Psoas muscle (tissue), 8 donors: ENCODE data around the gene ABHD17A. TPM values are rescaled to one million over a fixed set of nuclear protein-coding genes. Genes with fewer than 3 reads are reported as not detected.

Source experiments
- ATAC-seq, 4 donors: fragments of 200-7000 bp; cut with Tn5 transposase; one replicate each; pipeline ENCODE4 v1.9.1; 2020; ENCODE audit warnings: moderate library complexity in 3 of 4, mild to moderate bottlenecking in 2 of 4
- DNase-seq, 2 donors: peaks; one replicate each; pipeline ENCODE4 v3.0.0-alpha.2; 2020
- H3K27ac ChIP-seq: fragments of 200-600 bp; one replicate; pipeline ENCODE4 v1.8.0; 2022
- H3K27me3 ChIP-seq, 3 donors: fragments of 200-600 bp in 1 of 3; one replicate each; pipeline versions ENCODE4 v1.6.1 to v1.8.0; 2013 to 2022; ENCODE audit warnings: low read length in 2 of 3, mild to moderate bottlenecking in 2 of 3, moderate library complexity in 1 of 3; ENCODE audit not compliant: insufficient read depth in 3 of 3
- H3K36me3 ChIP-seq, 2 donors: fragments of 200-600 bp in 1 of 2; one replicate each; pipeline versions ENCODE4 v1.6.1 to v1.8.0; 2013 to 2022; ENCODE audit warnings: low read depth in 1 of 2, mild to moderate bottlenecking in 1 of 2, moderate library complexity in 1 of 2; ENCODE audit not compliant: insufficient read depth in 1 of 2
- H3K4me1 ChIP-seq: fragments of 200-600 bp; one replicate; pipeline ENCODE4 v1.8.0; 2022
- H3K4me3 ChIP-seq: fragments of 200-600 bp; one replicate; pipeline ENCODE4 v1.8.0; 2022; ENCODE audit warnings: mild to moderate bottlenecking
- H3K9me3 ChIP-seq: fragments of 200-600 bp; one replicate; pipeline ENCODE4 v1.8.0; 2022
- CTCF ChIP-seq: fragments of 200-600 bp; IDR thresholded peaks from one replicate; pipeline ENCODE4 v1.8.0; 2022; ENCODE audit warnings: antibody characterized with exemption
- WGBS, 3 donors: extraction: QIAGEN DNeasy Blood & Tissue Kit; methylation state at CpG; one replicate each; pipeline versions ENCODE4 v1.1.6 to v1.1.7; 2013; 5-methylcytosine and 5-hydroxymethylcytosine counted together
- intact Hi-C, 2 donors: fragments of 100-400 bp; cut with DNase I; formaldehyde crosslinking; loops; one replicate each; pipeline versions ENCODE4 v1.11.0 to v1.14.2; 2022
- polyA plus RNA-seq, 3 donors: library from polyadenylated mRNA; stranded (reverse); fragments of 200-250 nt; gene quantifications; one replicate each; pipeline ENCODE4 v1.2.3, GENCODE V29; 2013
- total RNA-seq, 4 donors: library from RNA; stranded (reverse); fragmentation: NEBNext Ultra II Directional in 2 of 4; extraction: Animal tissue kit (Norgen Biotek cat#: 25700) in 2 of 4; gene quantifications; one replicate each; pipeline versions ENCODE4 v1.2.1 to v1.2.4, GENCODE V29; 2021 to 2023
- donor health status: healthy with polysubstance abuse.
- donor health status: DM: no; HTN: no; CAD: no; lungs with moderate emphysema.
- donor health status: Bipolar disorder and iron deficiency.
- donor health status: healthy.
- donor health status: DM: yes; HTN: yes; CAD: no.
- donor health status: DM: no; HTN: no; CAD: no.
- donor health status: DM: no; HTN: no; CAD: no.
- donor health status: DM: yes; HTN: yes; CAD: no.

Gene ABHD17A
- total and polyA plus RNA-seq, 7 donors: 35.5 to 58.9 (median 44.8) TPM

GRCh38 chr19:1917926-1918325 lies 32.6 kb upstream of the ABHD17A start:
- H3K36me3 ChIP-seq: peaks cover 0 to 51% of the 10 kb centered on the region in 2 donors
- H3K4me1 ChIP-seq: no peaks in the 10 kb centered on the region
- DNase-seq (no peak), ATAC-seq (no peak)
- no peak for TF ChIP-seq CTCF
- intact Hi-C loops: no loop called here
- WGBS, 3 donors: 92 to 95% (median 95%) methylated on average over 20 to 25 of the region's 25 CpGs
- no peaks in the 10 kb centered on the region for H3K27me3 ChIP-seq
- no peak overlapping the region for H3K27ac ChIP-seq
- no peak overlapping the region for H3K4me3 ChIP-seq
- no peaks in the 10 kb centered on the region for H3K9me3 ChIP-seq

- H3K4me3 ChIP-seq: no peak overlapping the region
- no peaks in the 10 kb centered on the region for H3K9me3 ChIP-seq
- intact Hi-C loops: no loop called here
- H3K27me3 ChIP-seq: no peaks in the 10 kb centered on the region
- 87 to 92% (median 89%) methylated on average over 17 of the region's 17 CpGs for WGBS, 3 donors
- H3K36me3 ChIP-seq: peaks cover 0 to 51% of the 10 kb centered on the region in 2 donors
- no peak for DNase-seq
- H3K4me1 ChIP-seq: no peaks in the 10 kb centered on the region
- no peak for TF ChIP-seq CTCF
- no peak overlapping the region for H3K27ac ChIP-seq
- no peak for ATAC-seq
These were observed 31.9 kb upstream of the ABHD17A start for GRCh38 chr19:1917146-1917545.

- no peak overlapping the region for H3K4me3 ChIP-seq
- H3K27me3 ChIP-seq: no peaks in the 10 kb centered on the region
- 91 to 93% (median 92%) methylated on average over 19 to 23 of the region's 23 CpGs for WGBS, 3 donors
- H3K36me3 ChIP-seq: peaks cover 0 to 40% of the 10 kb centered on the region in 2 donors
- ATAC-seq (no peak), DNase-seq (no peak)
- H3K4me1 ChIP-seq: peaks cover under 1% of the 10 kb centered on the region
- intact Hi-C loops: no loop called here
- H3K27ac ChIP-seq: no peak overlapping the region
- no peaks in the 10 kb centered on the region for H3K9me3 ChIP-seq
- TF ChIP-seq CTCF: no peak
These were observed 29.6 kb upstream of the ABHD17A start for GRCh38 chr19:1914826-1915341.

GRCh38 chr19:1913781-1914577 lies 28.7 kb upstream of the ABHD17A start:
- WGBS, 3 donors: 86 to 90% (median 89%) methylated on average over 21 to 23 of the region's 23 CpGs
- TF ChIP-seq CTCF: no peak
- peaks cover 3% of the 10 kb centered on the region for H3K4me1 ChIP-seq
- no peak for DNase-seq
- no peak overlapping the region for H3K4me3 ChIP-seq
- H3K27me3 ChIP-seq: no peaks in the 10 kb centered on the region
- ATAC-seq: no peak
- intact Hi-C loops: no loop called here
- no peaks in the 10 kb centered on the region for H3K9me3 ChIP-seq
- no peak overlapping the region for H3K27ac ChIP-seq
- peaks cover 0 to 30% of the 10 kb centered on the region in 2 donors for H3K36me3 ChIP-seq
